ENCODE data around the gene NPR2.

Gene NPR2

GRCh38 chr9:35754264-35754663 lies 37.1 kb upstream of the NPR2 start, which contains the start of gene MSMP:
TSS of gene MSMP (minus strand) at chr9:35754276. CDS start at chr9:35754129, 147 bp downstream.
- no peak within 1 kb of the TSS for H3K27ac ChIP-seq (ENCODE audit: low read length)
- no peak within 1 kb of the TSS for H3K4me3 ChIP-seq (ENCODE audit: low read length)
- no peaks in the 10 kb centered on the region for H3K27me3 ChIP-seq (ENCODE audit: insufficient read depth, low read length)
- peaks cover 43% of the 10 kb centered on the region for H3K36me3 ChIP-seq (ENCODE audit: insufficient read depth, low read depth, low read length)
- H3K9me3 ChIP-seq (ENCODE audit: insufficient read depth, low read depth, low read length) = no peaks in the 10 kb centered on the region
- no peak within 1 kb of the TSS for H3K9ac ChIP-seq (ENCODE audit: low read depth, low read length)
- peaks cover 13% of the 10 kb centered on the region for H3K4me1 ChIP-seq (ENCODE audit: insufficient read depth, low read length)

GRCh38 chr9:35755071-35755470 lies 36.3 kb upstream of the NPR2 start:
- Histone ChIP-seq H3K9me3 (ENCODE audit: insufficient read depth, low read depth, low read length) (no peaks in the 10 kb centered on the region), H3K4me3 (ENCODE audit: low read length) (no peak overlapping the region), H3K27ac (ENCODE audit: low read length) (no peak overlapping the region), H3K9ac (ENCODE audit: low read depth, low read length) (no peak overlapping the region), H3K4me1 (ENCODE audit: insufficient read depth, low read length) (peaks cover 9% of the 10 kb centered on the region), H3K27me3 (ENCODE audit: insufficient read depth, low read length) (no peaks in the 10 kb centered on the region), H3K36me3 (ENCODE audit: insufficient read depth, low read depth, low read length) (peaks cover 43% of the 10 kb centered on the region)

DNA sequence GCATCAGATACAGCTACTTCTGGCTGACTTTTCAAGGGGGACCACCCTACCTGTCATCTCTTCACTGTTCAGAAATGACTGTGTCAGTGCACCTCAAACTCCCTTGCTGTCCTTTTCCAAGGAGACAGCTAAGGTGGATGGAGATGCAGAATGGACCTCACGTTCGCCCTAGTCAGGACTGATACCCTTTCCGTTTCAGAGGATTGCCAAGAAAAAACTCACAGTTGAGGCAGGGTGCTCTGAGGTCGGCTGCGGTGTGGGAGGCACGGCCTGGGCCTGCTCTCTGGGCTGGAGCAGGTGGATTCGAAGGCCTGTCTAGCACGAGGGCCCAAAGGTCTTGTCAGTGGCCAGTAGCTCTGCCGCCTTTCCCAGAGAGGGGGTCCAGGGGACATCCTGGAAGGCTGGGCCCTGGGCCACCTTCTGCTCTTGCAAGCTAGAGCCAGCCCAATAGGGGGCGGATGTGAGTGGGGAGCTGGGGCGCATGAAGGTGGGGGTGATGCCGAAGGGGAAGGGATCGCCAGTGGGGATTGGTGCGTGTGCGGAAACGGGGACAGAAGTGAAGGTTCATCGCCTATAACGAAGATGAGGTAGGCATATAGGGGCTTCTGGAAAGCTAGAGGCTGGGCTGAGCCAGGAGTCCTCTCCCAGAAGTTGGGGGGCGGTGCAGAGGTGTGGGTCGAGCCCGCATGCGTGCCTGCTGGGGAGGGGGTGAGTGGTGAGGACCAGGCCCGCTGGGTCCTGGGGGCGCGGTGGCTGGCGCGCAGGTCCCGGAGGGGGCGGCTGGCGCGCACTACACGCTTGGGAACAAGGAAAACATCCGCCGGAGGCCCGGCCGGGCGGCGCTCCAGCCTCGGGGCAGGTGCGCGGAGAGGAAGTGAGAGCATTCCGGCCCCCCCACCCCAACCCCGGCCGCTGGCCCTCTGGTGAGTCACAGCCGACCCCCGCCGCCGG lies 34.8 kb upstream of the NPR2 start:
- Histone ChIP-seq H3K4me1 (ENCODE audit: insufficient read depth, low read length) (peaks cover 9% of the 10 kb centered on the region), H3K36me3 (ENCODE audit: insufficient read depth, low read depth, low read length) (peaks cover 40% of the 10 kb centered on the region), H3K9me3 (ENCODE audit: insufficient read depth, low read depth, low read length) (no peaks in the 10 kb centered on the region), H3K27me3 (ENCODE audit: insufficient read depth, low read length) (no peaks in the 10 kb centered on the region), H3K4me3 (ENCODE audit: low read length) (peak overlapping the region; percentile 74), H3K9ac (ENCODE audit: low read depth, low read length) (peak overlapping the region; percentile 87; the same call in 1 of the 2 replicates), H3K27ac (ENCODE audit: low read length) (peak overlapping the region; percentile 11)

DNA sequence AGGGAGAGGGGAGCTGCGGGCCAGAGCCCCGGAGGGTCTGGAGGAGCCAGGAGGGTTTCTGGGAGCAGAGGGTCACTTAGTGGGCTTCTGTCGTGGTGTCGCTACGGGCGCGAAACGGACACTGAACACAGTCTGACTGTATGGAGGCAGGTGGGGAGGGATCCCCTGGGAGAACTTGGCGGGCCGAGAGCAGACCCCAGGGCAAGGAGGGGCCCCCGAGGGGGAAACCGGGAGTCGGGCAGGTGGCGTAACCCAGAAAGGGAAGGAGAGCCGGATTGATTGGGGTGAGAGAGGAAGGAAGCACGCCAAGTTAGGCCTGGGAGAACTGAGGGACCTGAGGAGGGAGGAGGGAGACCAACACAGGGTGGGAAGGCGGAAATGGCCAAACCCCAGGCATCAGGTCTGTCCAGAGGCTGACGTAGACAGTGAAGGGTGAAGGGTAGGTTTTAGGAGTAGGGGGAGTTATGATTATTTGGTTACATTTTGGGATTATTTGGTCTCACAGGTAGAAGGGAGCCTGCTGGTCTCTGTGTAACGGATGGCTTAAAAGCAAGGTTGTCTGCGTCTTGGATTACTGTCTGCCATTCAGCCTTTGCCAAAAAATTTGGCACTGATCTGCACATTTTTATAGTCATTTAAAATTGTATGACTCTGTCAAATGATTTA lies 34.0 kb upstream of the NPR2 start:
- Histone ChIP-seq H3K27ac (ENCODE audit: low read length) (peak overlapping the region; percentile 2), H3K36me3 (ENCODE audit: insufficient read depth, low read depth, low read length) (peaks cover 31% of the 10 kb centered on the region), H3K4me1 (ENCODE audit: insufficient read depth, low read length) (peaks cover 9% of the 10 kb centered on the region), H3K4me3 (ENCODE audit: low read length) (peak overlapping the region; percentile 74), H3K27me3 (ENCODE audit: insufficient read depth, low read length) (no peaks in the 10 kb centered on the region), H3K9ac (ENCODE audit: low read depth, low read length) (peak overlapping the region; percentile 87), H3K9me3 (ENCODE audit: insufficient read depth, low read depth, low read length) (no peaks in the 10 kb centered on the region)

- Histone ChIP-seq H3K4me3 (ENCODE audit: low read length) (peak overlapping the region; percentile 74), H3K9ac (ENCODE audit: low read depth, low read length) (peak overlapping the region; percentile 87; the same call in 1 of the 2 replicates), H3K36me3 (ENCODE audit: insufficient read depth, low read depth, low read length) (peaks cover 26% of the 10 kb centered on the region; the same call in 1 of the 2 replicates), H3K9me3 (ENCODE audit: insufficient read depth, low read depth, low read length) (no peaks in the 10 kb centered on the region), H3K27me3 (ENCODE audit: insufficient read depth, low read length) (no peaks in the 10 kb centered on the region), H3K4me1 (ENCODE audit: insufficient read depth, low read length) (peaks cover 9% of the 10 kb centered on the region), H3K27ac (ENCODE audit: low read length) (no peak overlapping the region)
These were observed 33.5 kb upstream of the NPR2 start for GRCh38 chr9:35757892-35758275.

- Histone ChIP-seq H3K4me1 (ENCODE audit: insufficient read depth, low read length) (peaks cover 9% of the 10 kb centered on the region), H3K9me3 (ENCODE audit: insufficient read depth, low read depth, low read length) (no peaks in the 10 kb centered on the region), H3K36me3 (ENCODE audit: insufficient read depth, low read depth, low read length) (peaks cover 19% of the 10 kb centered on the region; the same call in 1 of the 2 replicates), H3K27me3 (ENCODE audit: insufficient read depth, low read length) (no peaks in the 10 kb centered on the region), H3K4me3 (ENCODE audit: low read length) (peak overlapping the region; percentile 74), H3K27ac (ENCODE audit: low read length) (no peak overlapping the region), H3K9ac (ENCODE audit: low read depth, low read length) (no peak overlapping the region)
These were observed 32.8 kb upstream of the NPR2 start for GRCh38 chr9:35758475-35759050.

GRCh38 chr9:35759795-35760194 lies 31.6 kb upstream of the NPR2 start:
- Histone ChIP-seq H3K36me3 (ENCODE audit: insufficient read depth, low read depth, low read length) (peaks cover 7% of the 10 kb centered on the region; the same call in 1 of the 2 replicates), H3K27me3 (ENCODE audit: insufficient read depth, low read length) (no peaks in the 10 kb centered on the region), H3K9ac (ENCODE audit: low read depth, low read length) (no peak overlapping the region), H3K4me3 (ENCODE audit: low read length) (no peak overlapping the region), H3K4me1 (ENCODE audit: insufficient read depth, low read length) (peaks cover 9% of the 10 kb centered on the region), H3K9me3 (ENCODE audit: insufficient read depth, low read depth, low read length) (no peaks in the 10 kb centered on the region), H3K27ac (ENCODE audit: low read length) (no peak overlapping the region)

GRCh38 chr9:35760651-35761050 lies 30.7 kb upstream of the NPR2 start:
- Histone ChIP-seq H3K27ac (ENCODE audit: low read length) (no peak overlapping the region), H3K9ac (ENCODE audit: low read depth, low read length) (no peak overlapping the region), H3K9me3 (ENCODE audit: insufficient read depth, low read depth, low read length) (no peaks in the 10 kb centered on the region), H3K36me3 (ENCODE audit: insufficient read depth, low read depth, low read length) (0 out of 2 replicates have a peak, but pooled peaks cover 4% of the 10 kb centered on the region), H3K27me3 (ENCODE audit: insufficient read depth, low read length) (no peaks in the 10 kb centered on the region), H3K4me3 (ENCODE audit: low read length) (no peak overlapping the region), H3K4me1 (ENCODE audit: insufficient read depth, low read length) (peaks cover 9% of the 10 kb centered on the region)

GRCh38 chr9:35763181-35763580 lies 28.2 kb upstream of the NPR2 start:
- H3K4me1 ChIP-seq (ENCODE audit: insufficient read depth, low read length) = peaks cover 4% of the 10 kb centered on the region
- no peak overlapping the region for H3K4me3 ChIP-seq (ENCODE audit: low read length)
- H3K27me3 ChIP-seq (ENCODE audit: insufficient read depth, low read length) = no peaks in the 10 kb centered on the region
- no peaks in the 10 kb centered on the region for H3K9me3 ChIP-seq (ENCODE audit: insufficient read depth, low read depth, low read length)
- 0 out of 2 replicates have a peak, but pooled peaks cover 4% of the 10 kb centered on the region for H3K36me3 ChIP-seq (ENCODE audit: insufficient read depth, low read depth, low read length)
- H3K27ac ChIP-seq (ENCODE audit: low read length) = no peak overlapping the region
- H3K9ac ChIP-seq (ENCODE audit: low read depth, low read length) = no peak overlapping the region

DNA sequence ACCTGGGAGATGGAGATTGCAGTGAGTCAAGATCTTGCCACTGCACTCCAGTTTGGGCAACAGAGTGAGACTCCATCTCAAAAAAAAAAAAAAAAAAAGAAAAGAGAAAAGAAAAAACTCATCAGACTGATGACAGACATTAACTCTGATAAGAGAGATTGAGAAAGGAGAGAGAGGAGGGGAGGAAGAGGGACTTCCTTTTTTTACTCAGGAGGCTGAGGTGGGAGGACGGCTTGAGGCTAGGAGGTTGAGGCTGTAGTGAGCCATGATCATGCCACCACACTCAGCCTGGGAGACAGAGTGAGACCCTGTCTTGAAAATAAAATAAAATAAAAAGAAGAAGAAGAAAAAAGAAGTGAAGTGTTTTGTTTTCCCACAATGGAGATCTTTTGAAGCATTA lies 27.6 kb upstream of the NPR2 start:
- Histone ChIP-seq H3K27me3 (ENCODE audit: insufficient read depth, low read length) (no peaks in the 10 kb centered on the region), H3K9me3 (ENCODE audit: insufficient read depth, low read depth, low read length) (no peaks in the 10 kb centered on the region), H3K27ac (ENCODE audit: low read length) (no peak overlapping the region), H3K4me3 (ENCODE audit: low read length) (no peak overlapping the region), H3K4me1 (ENCODE audit: insufficient read depth, low read length) (no peaks in the 10 kb centered on the region), H3K9ac (ENCODE audit: low read depth, low read length) (no peak overlapping the region), H3K36me3 (ENCODE audit: insufficient read depth, low read depth, low read length) (0 out of 2 replicates have a peak, but pooled peaks cover 4% of the 10 kb centered on the region)

DNA sequence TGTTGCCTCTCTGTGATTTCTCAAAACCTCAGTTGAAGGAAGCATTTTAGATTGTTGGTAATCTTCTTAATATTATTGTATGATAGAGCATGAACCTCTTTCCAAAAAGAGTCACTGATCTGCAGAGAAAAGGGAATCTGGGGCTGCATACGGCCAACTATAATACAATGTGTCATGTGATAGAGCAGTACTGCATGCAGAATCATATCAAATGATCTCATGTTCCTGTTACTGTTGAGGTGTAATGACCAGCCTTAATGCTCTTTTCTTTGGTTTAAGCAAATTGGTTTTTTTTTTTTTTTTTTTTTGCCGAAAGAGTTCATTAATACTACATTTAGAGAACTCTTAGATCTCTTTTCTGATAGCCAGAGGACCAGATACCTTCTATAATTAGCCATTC lies 24.4 kb upstream of the NPR2 start:
- no peak overlapping the region for H3K27ac ChIP-seq (ENCODE audit: low read length)
- H3K36me3 ChIP-seq (ENCODE audit: insufficient read depth, low read depth, low read length) = no peaks in the 10 kb centered on the region
- no peaks in the 10 kb centered on the region for H3K9me3 ChIP-seq (ENCODE audit: insufficient read depth, low read depth, low read length)
- H3K9ac ChIP-seq (ENCODE audit: low read depth, low read length) = no peak overlapping the region
- H3K27me3 ChIP-seq (ENCODE audit: insufficient read depth, low read length) = no peaks in the 10 kb centered on the region
- H3K4me1 ChIP-seq (ENCODE audit: insufficient read depth, low read length) = no peaks in the 10 kb centered on the region
- H3K4me3 ChIP-seq (ENCODE audit: low read length) = no peak overlapping the region
